NCI-H774 (cell line): ENCODE results near the gene ARHGEF18.
"Not testable (repeated sequence)": the region's sequence is repeated elsewhere in the genome, so short reads cannot be mapped to it uniquely, and the experiment has no call there.

Experiments used
- DNase-seq: peaks from one replicate; lab custom pipeline; 2025; lab: John Stamatoyannopoulos, UW

The ARHGEF18 gene

DNA sequence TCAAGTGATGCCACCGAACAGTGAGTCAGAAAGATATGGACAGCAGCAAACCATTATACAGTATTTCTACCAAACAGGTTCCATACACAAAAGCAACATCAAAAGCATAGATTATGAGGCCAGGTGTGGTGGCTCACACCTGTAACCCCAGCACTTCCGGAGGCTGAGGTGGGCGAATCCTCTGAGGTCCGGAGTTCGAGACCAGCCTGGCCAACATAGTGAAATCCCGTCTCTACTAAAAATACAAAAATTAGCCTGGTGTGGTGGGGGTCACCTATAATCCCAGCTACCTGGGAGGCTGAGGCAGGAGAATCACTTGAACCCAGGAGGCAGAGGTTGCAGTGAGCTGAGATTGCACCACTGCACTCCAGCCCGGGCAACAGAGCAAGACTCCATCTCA lies 1.7 kb upstream of the ARHGEF18 start:
- DNase-seq = not testable (repeated sequence)

- no peak for DNase-seq
These were observed 474 bp downstream of the ARHGEF18 start for GRCh38 chr19:7349231-7349591.

- DNase-seq = no peak
These were observed 1.4 kb downstream of the ARHGEF18 start for GRCh38 chr19:7349961-7350711.

GRCh38 chr19:7351861-7352260 lies 3.1 kb downstream of the ARHGEF18 start:
- no peak for DNase-seq

- DNase-seq = no peak
These were observed 6.5 kb downstream of the ARHGEF18 start for GRCh38 chr19:7355151-7355820.

DNA sequence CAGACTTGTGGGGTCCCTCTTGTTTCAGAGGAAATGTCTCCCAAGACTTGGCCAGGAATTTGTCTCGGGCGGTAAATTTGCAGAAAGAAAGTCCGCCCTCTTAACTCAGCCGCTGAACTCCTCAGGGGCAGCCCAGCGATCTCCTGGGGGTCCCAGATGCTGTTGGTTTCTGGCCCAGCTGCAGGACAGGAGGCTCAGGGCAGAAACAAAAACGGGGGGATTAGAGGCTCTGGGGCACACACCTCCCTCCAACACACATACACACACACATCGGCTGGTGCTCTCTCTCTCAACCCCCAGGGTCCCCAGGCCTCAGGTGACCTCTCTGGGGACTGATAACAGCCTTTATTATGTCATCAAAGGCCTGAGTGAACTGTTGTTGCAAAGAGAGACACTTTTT lies 7.1 kb downstream of the ARHGEF18 start:
- no peak for DNase-seq

DNA sequence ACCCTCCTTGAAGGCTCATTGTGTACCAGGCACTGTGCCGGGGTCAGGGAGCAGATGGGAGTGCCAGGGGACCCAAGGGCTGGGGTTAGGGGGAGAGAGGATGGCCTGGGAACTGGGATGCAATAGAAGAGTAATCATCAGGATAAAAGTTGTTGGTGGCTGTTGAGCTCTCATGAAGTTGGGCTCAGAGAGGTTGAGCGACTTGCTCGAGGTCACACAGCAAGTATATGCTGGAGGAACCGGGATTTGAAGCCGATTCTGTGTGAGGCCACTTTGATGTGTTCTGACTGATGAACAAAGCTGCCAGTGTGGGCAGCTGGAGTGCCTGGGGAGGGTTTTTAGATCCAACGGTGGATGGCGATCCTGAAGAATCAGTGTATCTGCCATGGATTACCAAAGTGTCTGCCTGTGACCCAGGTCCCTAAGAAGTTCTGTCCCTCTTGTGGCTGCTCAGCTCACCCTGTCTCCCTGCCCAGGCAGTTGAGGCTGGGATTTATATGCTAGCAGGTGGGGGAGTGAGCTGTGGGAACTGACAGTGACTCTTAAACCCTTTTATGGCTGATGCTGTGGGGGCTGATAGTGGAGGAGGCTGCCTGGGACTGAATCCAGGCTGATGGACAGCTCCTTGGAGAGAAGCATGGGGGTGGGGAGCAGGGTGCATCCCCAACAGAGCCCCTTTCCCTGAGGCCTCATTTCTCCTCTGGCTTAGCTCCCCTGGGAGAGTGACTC lies 8.3 kb downstream of the ARHGEF18 start:
- DNase-seq = no peak

DNA sequence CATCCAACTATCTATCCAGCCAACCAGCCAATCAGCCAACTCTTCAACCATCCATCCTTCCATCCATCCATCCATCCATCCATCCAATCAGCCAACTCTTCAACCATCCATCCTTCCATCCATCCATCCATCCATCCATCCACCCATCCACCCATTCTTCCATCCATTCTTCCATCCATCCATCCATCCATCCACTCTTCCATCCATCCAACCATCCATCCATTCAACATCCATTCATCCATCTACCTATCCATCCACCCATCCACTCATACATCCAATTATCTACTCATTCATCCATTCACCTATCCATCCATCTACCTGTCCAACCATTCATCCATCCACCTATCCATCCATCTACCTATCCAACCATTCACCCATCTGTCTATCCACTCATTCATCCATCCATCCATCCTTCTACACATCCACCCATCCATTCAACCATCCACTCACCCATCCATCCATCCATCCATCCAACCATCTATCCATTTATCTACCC lies 9.4 kb downstream of the ARHGEF18 start:
- DNase-seq = no peak

GRCh38 chr19:7360393-7360984 lies 11.8 kb downstream of the ARHGEF18 start:
- no peak for DNase-seq

DNA sequence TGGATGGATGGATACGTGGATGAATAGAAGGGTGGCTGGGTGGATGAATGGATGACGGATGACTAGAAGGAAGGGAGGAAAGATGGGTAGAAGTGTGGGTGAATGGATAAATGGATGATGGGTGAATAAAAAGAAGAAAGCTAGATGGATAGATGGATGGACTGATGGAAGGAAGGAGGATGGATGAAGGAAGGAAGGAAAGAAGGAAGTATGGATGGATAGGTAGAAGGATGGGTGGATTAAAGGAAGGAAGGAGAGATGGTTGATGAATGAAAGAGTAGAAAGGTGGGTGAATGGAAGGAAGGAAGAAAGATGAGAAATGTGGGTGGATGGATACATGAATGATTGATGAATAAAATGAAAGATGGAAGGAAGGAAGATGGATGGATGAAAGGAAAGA lies 14.5 kb downstream of the ARHGEF18 start:
- no peak for DNase-seq

DNA sequence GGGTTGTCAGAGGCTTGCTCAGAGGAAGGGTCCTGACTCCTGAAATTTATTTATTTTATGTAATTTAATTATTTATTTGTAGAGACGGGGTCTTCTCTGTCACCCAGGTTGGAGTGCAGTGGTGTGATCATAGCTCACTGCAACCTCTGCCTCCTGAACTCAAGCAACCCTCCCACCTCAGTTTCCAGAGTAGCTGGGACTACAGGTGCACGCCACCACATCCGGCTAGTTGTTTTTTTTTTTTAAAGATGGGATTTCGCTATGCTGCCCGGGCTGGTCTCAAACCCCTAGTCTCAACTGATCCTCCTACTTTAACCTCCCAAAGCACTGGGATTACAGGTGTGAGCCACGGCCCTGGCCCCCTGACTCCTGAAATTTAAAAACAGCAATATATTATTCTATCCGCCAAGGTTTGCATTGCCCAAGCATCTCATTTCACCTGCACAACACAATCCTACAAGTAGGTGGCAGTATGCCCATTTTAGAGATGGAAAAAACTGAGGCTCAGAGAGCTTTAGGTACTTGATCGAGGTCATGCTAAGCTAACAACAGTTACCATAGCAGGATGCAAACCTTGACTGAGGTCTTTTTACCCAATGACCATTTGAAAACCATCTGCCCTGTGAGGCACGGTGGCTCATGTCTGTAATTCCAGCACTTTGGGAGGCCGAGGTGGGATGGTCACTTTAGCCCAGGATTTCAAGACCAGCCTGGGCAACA lies 18.1 kb downstream of the ARHGEF18 start:
- peak; percentile 17 for DNase-seq

DNA sequence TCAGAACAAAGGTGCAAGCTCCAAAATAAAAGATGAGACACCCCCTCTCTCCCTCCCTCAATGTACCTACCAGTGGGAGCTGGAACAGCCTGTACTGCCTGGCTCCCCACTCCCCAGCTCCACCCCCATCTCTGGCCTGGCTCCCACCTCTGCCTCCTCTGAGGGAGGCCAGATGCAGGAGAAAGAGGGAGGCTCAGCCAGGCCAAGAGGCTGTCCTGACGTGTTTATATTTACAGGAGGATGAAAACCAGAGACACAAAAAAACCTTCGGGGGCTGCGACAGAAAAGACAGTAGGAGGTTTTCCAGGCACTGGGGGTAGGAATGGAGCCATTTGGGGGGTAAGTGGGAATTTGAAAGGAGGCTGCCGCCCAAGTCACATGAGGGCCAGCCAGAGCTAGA lies 19.7 kb downstream of the ARHGEF18 start:
- no peak for DNase-seq

- not testable (repeated sequence) for DNase-seq
These were observed 20.1 kb downstream of the ARHGEF18 start for GRCh38 chr19:7368866-7369265.

- DNase-seq = no peak
These were observed 21.8 kb downstream of the ARHGEF18 start for GRCh38 chr19:7370546-7370945.

GRCh38 chr19:7371001-7371400 lies 22.3 kb downstream of the ARHGEF18 start:
- no peak for DNase-seq

GRCh38 chr19:7372810-7373209 lies 24.1 kb downstream of the ARHGEF18 start:
- no peak for DNase-seq

DNA sequence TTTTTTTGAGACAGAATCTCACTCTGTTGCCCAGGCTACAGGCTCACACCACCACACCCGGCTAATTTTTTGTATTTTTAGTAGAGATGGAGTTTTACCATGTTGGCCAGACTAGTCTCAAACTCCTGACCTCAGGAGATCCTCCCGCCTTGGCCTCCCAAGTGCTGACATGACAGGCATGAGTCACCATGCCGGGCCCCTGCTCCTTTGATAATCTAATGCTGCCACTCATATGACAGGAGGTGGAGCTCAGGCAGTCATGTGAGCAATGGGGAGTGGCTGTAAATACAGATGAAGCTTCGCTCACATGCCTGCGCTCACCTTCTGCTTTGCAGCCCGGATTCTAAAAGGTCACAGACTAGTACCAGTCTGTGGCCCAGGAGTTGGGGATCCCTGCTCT lies 25.1 kb downstream of the ARHGEF18 start:
- no peak for DNase-seq

- DNase-seq = no peak
These were observed 27.6 kb downstream of the ARHGEF18 start for GRCh38 chr19:7376151-7376852.

DNA sequence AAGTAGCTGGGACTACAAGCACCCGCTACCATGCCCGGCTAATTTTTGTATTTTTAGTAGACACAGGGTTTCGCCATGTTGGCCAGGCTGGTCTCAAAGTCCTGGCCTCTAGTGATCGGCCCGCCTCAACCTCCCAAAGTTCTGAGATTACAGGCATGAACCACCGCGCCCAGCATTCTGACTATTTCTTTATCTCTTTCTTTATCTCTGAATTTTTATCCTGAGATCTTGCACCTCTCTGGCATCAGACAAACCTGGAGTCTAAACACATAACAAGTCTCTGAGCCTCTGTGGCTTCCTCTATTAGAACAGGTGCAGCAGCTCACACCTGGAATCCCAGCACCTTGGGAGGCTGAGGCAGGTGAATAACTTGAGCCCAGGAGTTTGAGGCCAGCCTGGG lies 28.5 kb downstream of the ARHGEF18 start:
- DNase-seq = no peak

DNA sequence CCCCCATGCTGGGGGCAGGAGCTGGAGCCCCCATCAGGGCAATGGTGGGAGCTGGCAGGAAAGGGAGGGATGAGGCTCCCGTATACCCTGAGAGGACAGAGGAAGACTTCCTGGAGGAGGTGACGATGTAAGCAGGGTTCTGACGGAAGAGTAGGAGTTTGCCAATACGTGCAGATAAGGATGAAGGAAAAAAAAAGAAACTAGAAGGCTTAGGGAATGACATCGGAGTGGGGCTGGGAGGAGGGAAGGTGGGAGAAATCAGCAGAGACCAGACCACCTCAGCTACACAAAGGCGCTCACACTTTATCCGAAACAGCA lies 32.3 kb downstream of the ARHGEF18 start:
- DNase-seq = no peak

DNA sequence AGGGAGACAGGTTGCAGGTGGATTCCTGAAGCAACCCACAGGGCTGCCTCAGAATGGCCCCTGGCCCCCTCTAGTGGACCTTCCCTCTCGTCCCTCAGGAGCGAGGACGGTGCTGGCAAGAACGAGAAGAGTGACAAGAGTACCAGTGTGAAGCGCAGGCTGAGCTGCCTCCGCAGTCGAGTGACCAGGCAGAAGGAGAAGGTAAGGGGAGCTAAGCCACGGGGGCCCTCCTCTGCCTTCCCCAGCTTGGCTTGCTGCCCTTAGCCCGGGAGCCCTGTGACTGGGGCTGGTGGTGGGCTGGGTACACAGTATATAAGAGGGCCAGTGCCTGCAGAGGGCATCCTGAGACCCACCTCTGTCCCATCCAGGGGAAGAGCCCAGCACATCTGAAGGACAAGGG lies 34.0 kb downstream of the ARHGEF18 start:
- DNase-seq = no peak
